HepG2 (cell line): Measurements from ENCODE around the gene ITGB5. TPM values are rescaled to one million over a fixed set of nuclear protein-coding genes. Genes with fewer than 3 reads are reported as not detected.

Experiments
- BRD4 ChIP-seq: sonication (generic); formaldehyde crosslinking; IDR thresholded peaks from 2 replicates; pipeline ENCODE4 v1.4.0; 2020; ENCODE audit warnings: missing genetic modification reagents
- DR1 ChIP-seq: sonication (generic); formaldehyde crosslinking; IDR thresholded peaks from 2 replicates; pipeline ENCODE4 v1.8.0; 2021; ENCODE audit warnings: mild to moderate bottlenecking, missing genetic modification reagents, inconsistent platforms
- KDM5B ChIP-seq: sonication (generic); formaldehyde crosslinking; IDR thresholded peaks from 2 replicates; pipeline ENCODE4 v1.4.0; 2020; ENCODE audit warnings: missing genetic modification reagents, mild to moderate bottlenecking, borderline replicate concordance
- MED8 ChIP-seq: sonication (generic); formaldehyde crosslinking; IDR thresholded peaks from 2 replicates; pipeline ENCODE4 v1.8.1; 2023; ENCODE audit warnings: mild to moderate bottlenecking, missing genetic modification reagents; ENCODE audit not compliant: insufficient replicate concordance
- NCOA1 ChIP-seq: sonication (generic); formaldehyde crosslinking; IDR thresholded peaks from 2 replicates; pipeline ENCODE4 v1.9.0; 2021; ENCODE audit warnings: missing genetic modification reagents
- NR2F2 ChIP-seq: IDR thresholded peaks from 2 replicates; pipeline ENCODE4 v1.6.1; 2012; ENCODE audit warnings: low read depth, inconsistent platforms, borderline replicate concordance
- POLR2G ChIP-seq: fragments of 200-400 bp; formaldehyde crosslinking; IDR thresholded peaks from 2 replicates; pipeline ENCODE4 v1.6.1; 2018; ENCODE audit warnings: mild to moderate bottlenecking, low read depth, low read length, moderate library complexity
- SNAPC2 ChIP-seq: sonication (generic); formaldehyde crosslinking; IDR thresholded peaks from 2 replicates; pipeline ENCODE4 v1.8.1; 2022; ENCODE audit warnings: mild to moderate bottlenecking, missing genetic modification reagents
- TCF7 ChIP-seq: sonication (generic); IDR thresholded peaks from 2 replicates; pipeline ENCODE4 v1.6.1; 2016; ENCODE audit warnings: antibody characterized with exemption, low read depth
- UBTF ChIP-seq: sonication (generic); formaldehyde crosslinking; IDR thresholded peaks from 2 replicates; pipeline ENCODE4 v1.4.0; 2020; ENCODE audit warnings: mild to moderate bottlenecking, missing genetic modification reagents
- ZBTB3 ChIP-seq: sonication (generic); formaldehyde crosslinking; IDR thresholded peaks from 2 replicates; pipeline ENCODE4 v1.4.0; 2020; ENCODE audit warnings: low read depth, mild to moderate bottlenecking, moderate library complexity, missing genetic modification reagents, borderline replicate concordance
- ZHX2 ChIP-seq, 2 experiments: sonication (generic) in 1 of 2; formaldehyde crosslinking in 1 of 2; IDR thresholded peaks; 2 replicates each; pipeline versions ENCODE4 v1.6.1 to v1.9.0; 2014 to 2022; ENCODE audit warnings: antibody characterized with exemption in 1 of 2, borderline replicate concordance in 1 of 2, inconsistent platforms in 1 of 2, low read depth in 1 of 2, missing genetic modification reagents in 1 of 2
- ZMAT3 ChIP-seq: sonication (generic); formaldehyde crosslinking; conservative IDR thresholded peaks from 2 replicates; pipeline ENCODE4 v1.7.0; 2021; ENCODE audit warnings: missing genetic modification reagents
- ZNF326 ChIP-seq: sonication (generic); formaldehyde crosslinking; IDR thresholded peaks from 2 replicates; pipeline ENCODE4 v1.4.0; 2020; ENCODE audit warnings: missing genetic modification reagents, borderline replicate concordance
- ZNF703 ChIP-seq: sonication (generic); formaldehyde crosslinking; IDR thresholded peaks from 2 replicates; pipeline ENCODE4 v1.5.1; 2020; ENCODE audit warnings: missing genetic modification reagents, mild to moderate bottlenecking, moderate library complexity, borderline replicate concordance
- ZNF704 ChIP-seq: sonication (generic); formaldehyde crosslinking; IDR thresholded peaks from 2 replicates; pipeline ENCODE4 v1.8.1; 2023; ENCODE audit warnings: mild to moderate bottlenecking, inconsistent platforms, moderate library complexity, missing genetic modification reagents, borderline replicate concordance
- ZNF772 ChIP-seq: sonication (generic); formaldehyde crosslinking; IDR thresholded peaks from 2 replicates; pipeline ENCODE4 v1.5.0; 2020; ENCODE audit warnings: mild to moderate bottlenecking, missing genetic modification reagents
- ZSCAN22 ChIP-seq: sonication (generic); formaldehyde crosslinking; IDR thresholded peaks from 2 replicates; pipeline ENCODE4 v1.4.0; 2020; ENCODE audit warnings: mild to moderate bottlenecking, missing genetic modification reagents
- polyA plus RNA-seq, 8 experiments: library from polyadenylated mRNA; depleted of rRNA in 3 of 8; stranded (reverse) in 7 of 8; unstranded in 1 of 8; fragments of >200 nt; fragmentation: Illumina TruSeq in 4 of 8; extraction: Trizol in 4 of 8; gene quantifications; 2 replicates each; pipeline versions ENCODE4 v1.2.1 to v1.2.3, GENCODE V29; 2011 to 2016; ENCODE audit warnings: low read depth in 4 of 8, missing spikeins in 1 of 8, mixed read lengths in 1 of 8; ENCODE audit not compliant: insufficient read depth in 1 of 8
- total RNA-seq, 5 experiments: library from RNA; depleted of rRNA; stranded (reverse); fragments of >200 nt; fragmentation: Illumina TruSeq; extraction: Trizol; gene quantifications; 2 replicates each; pipeline ENCODE4 v1.2.3, GENCODE V29; 2016; ENCODE audit warnings: low read depth in 1 of 5

ITGB5 gene
- total and polyA plus RNA-seq, 2 of the 13 experiments (the other 11 are each of a cell fraction or from before 2014, with no cell fraction given) = 74.1 to 343 TPM

- no peak for TF ChIP-seq ZHX2 (IDR thresholded peaks at IDR 0.05; ENCODE audit: low read depth)
- TF ChIP-seq ZHX2 (CRISPR knock-in tag; IDR thresholded peaks at IDR 0.05; ENCODE audit: borderline replicate concordance) = no peak
- peak; percentile 53 for TF ChIP-seq ZMAT3
- TF ChIP-seq ZNF704 (CRISPR knock-in tag) = 0 out of 2 replicates have a peak, but pooled peaks have one; percentile 38
- TF ChIP-seq DR1 (CRISPR knock-in tag) = no peak
- TF ChIP-seq SNAPC2 = peak; percentile 82; the same call in 1 of the 2 replicates
- TF ChIP-seq ZBTB3 (CRISPR knock-in tag) = peak; percentile 63; the same call in 1 of the 2 replicates
- TF ChIP-seq MED8 (CRISPR knock-in tag) = no peak
- peak; percentile 78; the same call in 1 of the 2 replicates for TF ChIP-seq BRD4 (CRISPR knock-in tag)
- TF ChIP-seq ZNF326 (CRISPR knock-in tag) = no peak
- TF ChIP-seq NCOA1 (CRISPR knock-in tag) = peak; percentile 76
- TF ChIP-seq ZSCAN22 (CRISPR knock-in tag) = peak; percentile 53; the same call in 1 of the 2 replicates
- peak; percentile 50 for TF ChIP-seq ZNF703
- peak; percentile 75; the same call in 1 of the 2 replicates for TF ChIP-seq KDM5B (CRISPR knock-in tag)
- peak; percentile 87; the same call in 1 of the 2 replicates for TF ChIP-seq ZNF772 (CRISPR knock-in tag)
- TF ChIP-seq UBTF (CRISPR knock-in tag) = peak; percentile 67
- peak; percentile 95 for TF ChIP-seq TCF7
- TF ChIP-seq POLR2G = peak; percentile 82
- peak; percentile 87 for TF ChIP-seq NR2F2
These were observed 52.1 kb downstream of the ITGB5 start (continued) for GRCh38 chr3:124834723-124835718.
